Endothelial cell of umbilical vein (primary cell): Measurements from ENCODE around the gene CYB5D1. TPM values are rescaled to one million over a fixed set of nuclear protein-coding genes. Genes with fewer than 3 reads are reported as not detected.

Source experiments
- BruUV-seq: library from RNA; stranded (reverse); fragments of 400-500 nt; replicated peaks from 2 replicates; lab custom pipeline; 2021; lab: Mats Ljungman, UMichigan
- CTCF ChIA-PET: fragments of 300-600, 350-600 bp; sonication (Branson Sonifier 250); formaldehyde crosslinking; loops from one replicate; lab custom pipeline; 2021; ENCODE audit warnings: antibody characterized with exemption, inconsistent platforms; lab: Charles Lee
- POLR2A ChIA-PET: fragments of 300-600, 350-600 bp; sonication (Branson Sonifier 250); formaldehyde crosslinking; loops from one replicate; lab custom pipeline; 2021; ENCODE audit warnings: antibody characterized with exemption, inconsistent platforms; lab: Charles Lee
- DNase-seq: peaks from one replicate; pipeline ENCODE4 v3.0.0-alpha.2; 2011; ENCODE audit warnings: low read depth, low spot score
- FAIRE-seq: peaks from 2 replicates; lab custom pipeline; 2011; peaks lifted over from hg19 to GRCh38; lab: Jason Lieb, UNC
- H2AFZ ChIP-seq: 2 replicates; pipeline ENCODE4 v1.6.0; 2012; ENCODE audit warnings: low read depth, low read length, control low read depth, inconsistent platforms
- H3K27ac ChIP-seq: 2 replicates; pipeline ENCODE4 v1.5.1; 2011; ENCODE audit warnings: low read depth, mild to moderate bottlenecking, control low read depth, low read length, moderate library complexity; ENCODE audit not compliant: insufficient read depth
- H3K27me3 ChIP-seq, 2 experiments: 2 replicates each; pipeline versions ENCODE4 v1.6.0 to v1.6.1; 2011; ENCODE audit warnings: low read length in 2 of 2, mixed read lengths in 1 of 2; ENCODE audit not compliant: control insufficient read depth in 2 of 2, insufficient read depth in 2 of 2
- H3K36me3 ChIP-seq, 2 experiments: 2 replicates in 1 of 2; 3 replicates in 1 of 2; pipeline ENCODE4 v1.5.1; 2011; ENCODE audit warnings: low read length in 2 of 2, mild to moderate bottlenecking in 1 of 2, moderate library complexity in 1 of 2; ENCODE audit not compliant: control insufficient read depth in 2 of 2, insufficient read depth in 2 of 2; ENCODE audit errors: extremely low read depth in 1 of 2
- H3K4me1 ChIP-seq: 3 replicates; pipeline ENCODE4 v1.5.1; 2011; ENCODE audit warnings: mild to moderate bottlenecking, low read length; ENCODE audit not compliant: control insufficient read depth, insufficient read depth; ENCODE audit errors: extremely low read depth
- H3K4me2 ChIP-seq: 2 replicates; pipeline ENCODE4 v1.6.1; 2011; ENCODE audit warnings: low read length, control low read depth, mixed read lengths; ENCODE audit not compliant: insufficient read depth
- H3K4me3 ChIP-seq, 3 experiments: fragments of 200-600 bp in 1 of 3; sonication (generic), shearing (Covaris generic) in 1 of 3; replicated peaks in 1 of 3; 2 replicates each; pipeline ENCODE4 v1.5.1; 2011 to 2016; ENCODE audit warnings: control low read depth in 3 of 3, low read length in 3 of 3, mild to moderate bottlenecking in 2 of 3, inconsistent platforms in 1 of 3, low read depth in 1 of 3, moderate library complexity in 1 of 3; ENCODE audit not compliant: insufficient read depth in 1 of 3
- H3K79me2 ChIP-seq: 2 replicates; pipeline ENCODE4 v1.6.0; 2012; ENCODE audit warnings: low read length, inconsistent platforms; ENCODE audit not compliant: control insufficient read depth, insufficient read depth
- H3K9ac ChIP-seq: replicated peaks from 2 replicates; pipeline ENCODE3; 2011; ENCODE audit warnings: low read length, control low read depth; ENCODE audit not compliant: insufficient read depth; ENCODE audit errors: extremely low read depth
- H3K9me1 ChIP-seq: replicated peaks from 3 replicates; pipeline ENCODE4 v1.6.0; 2011; ENCODE audit warnings: mild to moderate bottlenecking, low read length; ENCODE audit not compliant: control insufficient read depth, insufficient read depth; ENCODE audit errors: extremely low read depth
- H3K9me3 ChIP-seq: replicated peaks from 2 replicates; pipeline ENCODE4 v1.5.1; 2012; ENCODE audit warnings: low read length, inconsistent platforms; ENCODE audit not compliant: control insufficient read depth, insufficient read depth
- H4K20me1 ChIP-seq: replicated peaks from 2 replicates; pipeline ENCODE3; 2011; ENCODE audit warnings: mild to moderate bottlenecking, low read length; ENCODE audit not compliant: control insufficient read depth, insufficient read depth; ENCODE audit errors: extremely low read depth
- EZH2 ChIP-seq: IDR thresholded peaks from 2 replicates; pipeline ENCODE4 v1.6.1; 2012; ENCODE audit warnings: borderline replicate concordance, low read depth, mild to moderate bottlenecking, moderate library complexity, low read length, inconsistent platforms; ENCODE audit not compliant: severe bottlenecking
- FOS ChIP-seq: IDR thresholded peaks from 2 replicates; pipeline ENCODE4 v1.6.1; 2011; ENCODE audit warnings: mild to moderate bottlenecking, low read length, moderate library complexity, borderline replicate concordance; ENCODE audit not compliant: insufficient read depth
- GATA2 ChIP-seq: IDR thresholded peaks from 2 replicates; pipeline ENCODE4 v1.7.0; 2011; ENCODE audit warnings: low read depth, mild to moderate bottlenecking, moderate library complexity, mixed read lengths, low read length; ENCODE audit not compliant: insufficient read length, insufficient read depth
- JUN ChIP-seq: IDR thresholded peaks from 2 replicates; pipeline ENCODE4 v1.6.1; 2011; ENCODE audit warnings: borderline replicate concordance, low read depth; ENCODE audit not compliant: insufficient read length, insufficient read depth
- MYC ChIP-seq: IDR thresholded peaks from one replicate; pipeline ENCODE4 v1.6.1; 2011; ENCODE audit warnings: mild to moderate bottlenecking, low read depth, low read length
- POLR2A ChIP-seq: IDR thresholded peaks from 2 replicates; pipeline ENCODE4 v1.6.1; 2012; ENCODE audit warnings: low read depth, mild to moderate bottlenecking, control low read depth, low read length
- POLR2AphosphoS5 ChIP-seq: IDR thresholded peaks from 2 replicates; pipeline ENCODE4 v1.6.1; 2012; ENCODE audit warnings: low read depth, mild to moderate bottlenecking, control low read depth, low read length, moderate library complexity; ENCODE audit not compliant: insufficient read depth
- dilution Hi-C: fragments of 300-500 bp; cut with MboI; formaldehyde crosslinking; loops from one replicate; pipeline ENCODE4 v1.15.0; 2019; ENCODE audit warnings: low sequenced_read_pairs; ENCODE audit not compliant: extremely low pct_ligation_motif_present
- intact Hi-C: fragments of 100-400 bp; cut with micrococcal nuclease; formaldehyde crosslinking; loops from one replicate; pipeline ENCODE4 v1.10.0; 2022
- polyA plus RNA-seq, 4 experiments: library from polyadenylated mRNA; depleted of rRNA in 3 of 4; stranded (reverse) in 3 of 4; unstranded in 1 of 4; fragments of >200 nt; gene quantifications; 2 replicates each; pipeline versions ENCODE4 v1.2.1 to v1.2.3, GENCODE V29; 2011 to 2012; ENCODE audit warnings: missing spikeins in 1 of 4
- total RNA-seq: library from RNA; stranded (reverse); gene quantifications from 2 replicates; pipeline ENCODE4 v1.2.3, GENCODE V29; 2021
- TF ChIP-seq, protein P1 (sequence below), 2 donors: IDR thresholded peaks; 1 replicate in 1 of 2; 2 replicates in 1 of 2; pipeline ENCODE4 v1.5.1; 2011; ENCODE audit warnings: low read length in 2 of 2, mild to moderate bottlenecking in 2 of 2, moderate library complexity in 2 of 2, control low read depth in 1 of 2, inconsistent platforms in 1 of 2, low read depth in 1 of 2; ENCODE audit not compliant: insufficient read depth in 1 of 2; ENCODE audit errors: extremely low read depth in 1 of 2
- TF ChIP-seq, protein P2 (sequence below): IDR thresholded peaks from 2 replicates; pipeline ENCODE4 v1.6.1; 2011; ENCODE audit not compliant: insufficient read depth, insufficient read length

The CYB5D1 gene
- total and polyA plus RNA-seq, 2 donors (not counting 3 experiments of a cell fraction or from before 2014, with no cell fraction given) = 9.4 to 18.1 TPM

- Histone ChIP-seq H3K9me3 (no peaks in the 10 kb centered on the region), H3K4me3 (peak overlapping the region in 2 of 3 experiments; percentile 52 to 53), H3K4me2 (peak overlapping the region; percentile 72), H3K27ac (peak overlapping the region; percentile 96), H2AFZ (no peak overlapping the region), H3K4me1 (peaks cover 35% of the 10 kb centered on the region), H3K36me3 (peaks cover 0 to 17% of the 10 kb centered on the region in 2 experiments), H3K79me2 (peaks cover 2% of the 10 kb centered on the region), H3K9me1 (no peaks in the 10 kb centered on the region), H3K9ac (peak overlapping the region; percentile 96), H4K20me1 (no peaks in the 10 kb centered on the region), H3K27me3 (no peaks in the 10 kb centered on the region)
- DNase-seq (peak; percentile 50), FAIRE-seq (no peak)
- BruUV-seq = TSS peak; percentile 1
- intact Hi-C loops = loop anchor here (1.0 to 10.0 kb wide), 5 partner anchors 112 to 831 kb away; partner anchors contain the start of genes BCL6B, PHF23 and WRAP53
- ChIA-PET CTCF (interaction anchor here (0.7 to 3.1 kb wide), 4 partner anchors 13 to 606 kb away, joined by 3 to 28 read pairs (median 4); partner anchors contain the start of gene KDM6B), POLR2A (interaction anchor here (1.0 to 1.1 kb wide), 3 partner anchors 11 to 19 kb away, joined by 3 to 4 read pairs (median 4); no protein-coding TSS in a partner anchor)
- dilution Hi-C loops = no loop called here
- TF ChIP-seq, protein P1, sequence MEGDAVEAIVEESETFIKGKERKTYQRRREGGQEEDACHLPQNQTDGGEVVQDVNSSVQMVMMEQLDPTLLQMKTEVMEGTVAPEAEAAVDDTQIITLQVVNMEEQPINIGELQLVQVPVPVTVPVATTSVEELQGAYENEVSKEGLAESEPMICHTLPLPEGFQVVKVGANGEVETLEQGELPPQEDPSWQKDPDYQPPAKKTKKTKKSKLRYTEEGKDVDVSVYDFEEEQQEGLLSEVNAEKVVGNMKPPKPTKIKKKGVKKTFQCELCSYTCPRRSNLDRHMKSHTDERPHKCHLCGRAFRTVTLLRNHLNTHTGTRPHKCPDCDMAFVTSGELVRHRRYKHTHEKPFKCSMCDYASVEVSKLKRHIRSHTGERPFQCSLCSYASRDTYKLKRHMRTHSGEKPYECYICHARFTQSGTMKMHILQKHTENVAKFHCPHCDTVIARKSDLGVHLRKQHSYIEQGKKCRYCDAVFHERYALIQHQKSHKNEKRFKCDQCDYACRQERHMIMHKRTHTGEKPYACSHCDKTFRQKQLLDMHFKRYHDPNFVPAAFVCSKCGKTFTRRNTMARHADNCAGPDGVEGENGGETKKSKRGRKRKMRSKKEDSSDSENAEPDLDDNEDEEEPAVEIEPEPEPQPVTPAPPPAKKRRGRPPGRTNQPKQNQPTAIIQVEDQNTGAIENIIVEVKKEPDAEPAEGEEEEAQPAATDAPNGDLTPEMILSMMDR (IDR thresholded peaks at IDR 0.05; ENCODE audit: extremely low read depth in 1 of 2, insufficient read depth in 1 of 2, low read depth in 1 of 2, low read length in 2 of 2) = no peak
- TF ChIP-seq GATA2 (no peak), MYC (no peak), EZH2 (no peak), POLR2A (no peak), JUN (no peak), FOS (no peak), POLR2AphosphoS5 (no peak)
- TF ChIP-seq, protein P2, sequence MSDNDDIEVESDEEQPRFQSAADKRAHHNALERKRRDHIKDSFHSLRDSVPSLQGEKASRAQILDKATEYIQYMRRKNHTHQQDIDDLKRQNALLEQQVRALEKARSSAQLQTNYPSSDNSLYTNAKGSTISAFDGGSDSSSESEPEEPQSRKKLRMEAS = no peak
Observed at GRCh38 chr17:7855660-7856010, 2.2 kb upstream of the CYB5D1 start.
